ENCODE data around the gene NELFCD. TPM values are rescaled to one million over a fixed set of nuclear protein-coding genes. Genes with fewer than 3 reads are reported as not detected.

NELFCD gene
- total RNA-seq, 1 experiment from 2014 or later: 88.2 TPM

DNA sequence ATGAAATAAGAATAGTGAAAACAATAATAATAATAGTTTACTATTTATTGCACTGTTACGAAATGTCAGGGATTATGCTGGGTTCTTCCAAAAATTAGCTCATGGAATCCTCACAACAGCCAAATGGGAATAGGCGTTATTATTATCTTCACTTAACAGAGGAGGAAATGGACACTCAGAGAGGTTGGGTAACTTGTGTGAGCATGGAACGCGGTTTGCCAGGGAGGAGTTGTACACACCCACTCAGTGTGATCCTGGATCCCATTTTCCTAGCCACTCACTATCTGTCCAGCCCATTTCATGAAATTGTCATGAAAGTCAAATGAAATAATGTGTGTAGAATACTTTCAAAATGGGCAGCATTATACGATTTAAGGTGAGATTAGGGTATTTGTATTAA lies 4.6 kb downstream of the NELFCD start:
- Histone ChIP-seq H3K4me3 (replicated peaks in 1 of 2; ENCODE audit: low read depth in 1 of 2, low read length in 2 of 2) (no peak overlapping the region), H3K9ac (ENCODE audit: low read length) (no peak overlapping the region), H3K27ac (ENCODE audit: low read depth, low read length) (no peak overlapping the region), H3K27me3 (ENCODE audit: insufficient read depth, low read length) (no peaks in the 10 kb centered on the region), H3K79me2 (ENCODE audit: insufficient read depth, low read length) (peaks cover 76% of the 10 kb centered on the region), H3K9me2 (ENCODE audit: insufficient read depth) (no peaks in the 10 kb centered on the region), H4K20me1 (ENCODE audit: insufficient read depth) (no peaks in the 10 kb centered on the region), H3K36me3 (ENCODE audit: control insufficient read depth in 1 of 2, insufficient read depth in 2 of 2, low read length in 2 of 2) (peaks cover 34 to 43% of the 10 kb centered on the region in 2 experiments), H3K4me2 (ENCODE audit: low read length) (no peak overlapping the region), H3K4me1 (ENCODE audit: control insufficient read depth in 1 of 2, insufficient read depth in 2 of 2, low read length in 2 of 2) (peaks cover 6 to 12% of the 10 kb centered on the region in 2 experiments), H3K9me3 (ENCODE audit: control insufficient read depth in 1 of 2, insufficient read depth in 1 of 2, low read depth in 1 of 2, low read length in 2 of 2) (no peaks in the 10 kb centered on the region), H2AFZ (ENCODE audit: low read depth, low read length, poor library complexity, severe bottlenecking) (no peak overlapping the region)
- RAD21 ChIA-PET (ENCODE audit: low non-redundant PET in 1 of 2, low total read pairs in 2 of 2, uncharacterized antibody in 2 of 2, unreplicated experiment in 2 of 2): no interaction called here
- POLR2A ChIA-PET: no interaction called here
- DNase-seq (ENCODE audit: low read depth, low spot score) (no peak), ATAC-seq (no peak)
- no TSS peak for BruUV-seq (replicated peaks)
- TF ChIP-seq RAD21 (IDR thresholded peaks at IDR 0.05; ENCODE audit: low read depth) (no peak), FOSL1 (IDR thresholded peaks at IDR 0.05; ENCODE audit: low read depth) (no peak), ELF1 (IDR thresholded peaks at IDR 0.05; ENCODE audit: borderline replicate concordance, low read depth) (no peak), TCF7L2 (IDR thresholded peaks at IDR 0.05; ENCODE audit: borderline replicate concordance, extremely low read depth, insufficient read depth, insufficient read length) (no peak), ZFX (IDR thresholded peaks at IDR 0.05) (no peak), POLR2A (IDR thresholded peaks at IDR 0.05; ENCODE audit: borderline replicate concordance, extremely low read depth, insufficient read depth, insufficient read length) (no peak), SP1 (IDR thresholded peaks at IDR 0.05; ENCODE audit: low read depth) (no peak), CEBPB (IDR thresholded peaks at IDR 0.05; ENCODE audit: low read depth) (no peak), EZH2 (IDR thresholded peaks at IDR 0.05) (no peak)
- TF ChIP-seq, protein P1, sequence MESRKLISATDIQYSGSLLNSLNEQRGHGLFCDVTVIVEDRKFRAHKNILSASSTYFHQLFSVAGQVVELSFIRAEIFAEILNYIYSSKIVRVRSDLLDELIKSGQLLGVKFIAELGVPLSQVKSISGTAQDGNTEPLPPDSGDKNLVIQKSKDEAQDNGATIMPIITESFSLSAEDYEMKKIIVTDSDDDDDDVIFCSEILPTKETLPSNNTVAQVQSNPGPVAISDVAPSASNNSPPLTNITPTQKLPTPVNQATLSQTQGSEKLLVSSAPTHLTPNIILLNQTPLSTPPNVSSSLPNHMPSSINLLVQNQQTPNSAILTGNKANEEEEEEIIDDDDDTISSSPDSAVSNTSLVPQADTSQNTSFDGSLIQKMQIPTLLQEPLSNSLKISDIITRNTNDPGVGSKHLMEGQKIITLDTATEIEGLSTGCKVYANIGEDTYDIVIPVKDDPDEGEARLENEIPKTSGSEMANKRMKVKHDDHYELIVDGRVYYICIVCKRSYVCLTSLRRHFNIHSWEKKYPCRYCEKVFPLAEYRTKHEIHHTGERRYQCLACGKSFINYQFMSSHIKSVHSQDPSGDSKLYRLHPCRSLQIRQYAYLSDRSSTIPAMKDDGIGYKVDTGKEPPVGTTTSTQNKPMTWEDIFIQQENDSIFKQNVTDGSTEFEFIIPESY (IDR thresholded peaks at IDR 0.05; ENCODE audit: extremely low read depth, insufficient replicate concordance, low read length): no peak
- TF ChIP-seq, protein P2, sequence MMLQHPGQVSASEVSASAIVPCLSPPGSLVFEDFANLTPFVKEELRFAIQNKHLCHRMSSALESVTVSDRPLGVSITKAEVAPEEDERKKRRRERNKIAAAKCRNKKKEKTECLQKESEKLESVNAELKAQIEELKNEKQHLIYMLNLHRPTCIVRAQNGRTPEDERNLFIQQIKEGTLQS (IDR thresholded peaks at IDR 0.05): no peak
- TF ChIP-seq, protein P3, sequence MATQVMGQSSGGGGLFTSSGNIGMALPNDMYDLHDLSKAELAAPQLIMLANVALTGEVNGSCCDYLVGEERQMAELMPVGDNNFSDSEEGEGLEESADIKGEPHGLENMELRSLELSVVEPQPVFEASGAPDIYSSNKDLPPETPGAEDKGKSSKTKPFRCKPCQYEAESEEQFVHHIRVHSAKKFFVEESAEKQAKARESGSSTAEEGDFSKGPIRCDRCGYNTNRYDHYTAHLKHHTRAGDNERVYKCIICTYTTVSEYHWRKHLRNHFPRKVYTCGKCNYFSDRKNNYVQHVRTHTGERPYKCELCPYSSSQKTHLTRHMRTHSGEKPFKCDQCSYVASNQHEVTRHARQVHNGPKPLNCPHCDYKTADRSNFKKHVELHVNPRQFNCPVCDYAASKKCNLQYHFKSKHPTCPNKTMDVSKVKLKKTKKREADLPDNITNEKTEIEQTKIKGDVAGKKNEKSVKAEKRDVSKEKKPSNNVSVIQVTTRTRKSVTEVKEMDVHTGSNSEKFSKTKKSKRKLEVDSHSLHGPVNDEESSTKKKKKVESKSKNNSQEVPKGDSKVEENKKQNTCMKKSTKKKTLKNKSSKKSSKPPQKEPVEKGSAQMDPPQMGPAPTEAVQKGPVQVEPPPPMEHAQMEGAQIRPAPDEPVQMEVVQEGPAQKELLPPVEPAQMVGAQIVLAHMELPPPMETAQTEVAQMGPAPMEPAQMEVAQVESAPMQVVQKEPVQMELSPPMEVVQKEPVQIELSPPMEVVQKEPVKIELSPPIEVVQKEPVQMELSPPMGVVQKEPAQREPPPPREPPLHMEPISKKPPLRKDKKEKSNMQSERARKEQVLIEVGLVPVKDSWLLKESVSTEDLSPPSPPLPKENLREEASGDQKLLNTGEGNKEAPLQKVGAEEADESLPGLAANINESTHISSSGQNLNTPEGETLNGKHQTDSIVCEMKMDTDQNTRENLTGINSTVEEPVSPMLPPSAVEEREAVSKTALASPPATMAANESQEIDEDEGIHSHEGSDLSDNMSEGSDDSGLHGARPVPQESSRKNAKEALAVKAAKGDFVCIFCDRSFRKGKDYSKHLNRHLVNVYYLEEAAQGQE (IDR thresholded peaks at IDR 0.05; ENCODE audit: low read depth): no peak
- CTCF ChIA-PET: no interaction called here
- intact Hi-C loops (cut with micrococcal nuclease): loop anchor here (10.0 kb wide), 1 partner anchor 81 kb away; no protein-coding TSS in a partner anchor
